ENCODE measurements around the gene LIPA.
"Not testable (repeated sequence)": the region's sequence is repeated elsewhere in the genome, so short reads cannot be mapped to it uniquely, and the experiment has no call there.

LIPA gene

DNA sequence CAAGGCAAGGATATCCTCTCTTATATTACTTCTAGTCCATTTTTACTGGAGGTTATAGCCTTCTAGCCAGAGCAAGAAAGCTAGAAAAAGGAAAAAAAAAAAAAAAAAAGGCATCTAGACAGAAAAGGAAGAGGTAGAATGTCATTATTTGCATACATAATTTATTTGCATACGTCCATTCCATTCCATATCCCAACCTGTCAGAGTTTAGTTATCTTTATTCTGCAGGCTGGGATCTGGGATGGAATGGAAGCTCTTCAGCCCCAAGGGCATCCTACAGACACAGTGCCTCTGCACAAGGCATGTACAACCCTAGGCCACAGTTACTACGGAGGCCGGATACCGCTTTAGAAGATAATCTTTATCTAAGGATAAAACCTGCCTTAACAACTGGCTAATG lies 54.1 kb downstream of the LIPA start:
- TF ChIP-seq ESRRG (CRISPR knock-in tag; IDR thresholded peaks at IDR 0.05) (no peak), ZNF565 (CRISPR knock-in tag; conservative IDR thresholded peaks at IDR 0.05; ENCODE audit: low read depth) (no peak), SNAI2 (CRISPR knock-in tag; IDR thresholded peaks at IDR 0.05) (no peak), PPARA (CRISPR knock-in tag; IDR thresholded peaks at IDR 0.05; ENCODE audit: borderline replicate concordance) (no peak), CSDC2 (CRISPR knock-in tag; IDR thresholded peaks at IDR 0.05) (no peak), BACH2 (CRISPR knock-in tag; IDR thresholded peaks at IDR 0.05; ENCODE audit: borderline replicate concordance) (no peak), CREB5 (CRISPR knock-in tag; IDR thresholded peaks at IDR 0.05; ENCODE audit: low read depth) (no peak), ZFP30 (CRISPR knock-in tag; IDR thresholded peaks at IDR 0.05) (no peak), TOX (CRISPR knock-in tag; IDR thresholded peaks at IDR 0.05; ENCODE audit: borderline replicate concordance) (no peak), ZFP3 (CRISPR knock-in tag; IDR thresholded peaks at IDR 0.05) (no peak), ISL1 (CRISPR knock-in tag; IDR thresholded peaks at IDR 0.05) (no peak), TCF4 (CRISPR knock-in tag; IDR thresholded peaks at IDR 0.05; ENCODE audit: borderline replicate concordance) (no peak), OSR1 (CRISPR knock-in tag; IDR thresholded peaks at IDR 0.05) (no peak), ZNF70 (CRISPR knock-in tag; IDR thresholded peaks at IDR 0.05) (no peak), ARNTL (CRISPR knock-in tag; IDR thresholded peaks at IDR 0.05; ENCODE audit: borderline replicate concordance, low read depth) (no peak), ZC3H10 (CRISPR knock-in tag; IDR thresholded peaks at IDR 0.05) (no peak), RARB (CRISPR knock-in tag; IDR thresholded peaks at IDR 0.05) (no peak)
- TF ChIP-seq, protein P1, sequence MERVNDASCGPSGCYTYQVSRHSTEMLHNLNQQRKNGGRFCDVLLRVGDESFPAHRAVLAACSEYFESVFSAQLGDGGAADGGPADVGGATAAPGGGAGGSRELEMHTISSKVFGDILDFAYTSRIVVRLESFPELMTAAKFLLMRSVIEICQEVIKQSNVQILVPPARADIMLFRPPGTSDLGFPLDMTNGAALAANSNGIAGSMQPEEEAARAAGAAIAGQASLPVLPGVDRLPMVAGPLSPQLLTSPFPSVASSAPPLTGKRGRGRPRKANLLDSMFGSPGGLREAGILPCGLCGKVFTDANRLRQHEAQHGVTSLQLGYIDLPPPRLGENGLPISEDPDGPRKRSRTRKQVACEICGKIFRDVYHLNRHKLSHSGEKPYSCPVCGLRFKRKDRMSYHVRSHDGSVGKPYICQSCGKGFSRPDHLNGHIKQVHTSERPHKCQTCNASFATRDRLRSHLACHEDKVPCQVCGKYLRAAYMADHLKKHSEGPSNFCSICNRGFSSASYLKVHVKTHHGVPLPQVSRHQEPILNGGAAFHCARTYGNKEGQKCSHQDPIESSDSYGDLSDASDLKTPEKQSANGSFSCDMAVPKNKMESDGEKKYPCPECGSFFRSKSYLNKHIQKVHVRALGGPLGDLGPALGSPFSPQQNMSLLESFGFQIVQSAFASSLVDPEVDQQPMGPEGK (CRISPR knock-in tag; IDR thresholded peaks at IDR 0.05; ENCODE audit: borderline replicate concordance), result no peak
- TF ChIP-seq, protein P2, sequence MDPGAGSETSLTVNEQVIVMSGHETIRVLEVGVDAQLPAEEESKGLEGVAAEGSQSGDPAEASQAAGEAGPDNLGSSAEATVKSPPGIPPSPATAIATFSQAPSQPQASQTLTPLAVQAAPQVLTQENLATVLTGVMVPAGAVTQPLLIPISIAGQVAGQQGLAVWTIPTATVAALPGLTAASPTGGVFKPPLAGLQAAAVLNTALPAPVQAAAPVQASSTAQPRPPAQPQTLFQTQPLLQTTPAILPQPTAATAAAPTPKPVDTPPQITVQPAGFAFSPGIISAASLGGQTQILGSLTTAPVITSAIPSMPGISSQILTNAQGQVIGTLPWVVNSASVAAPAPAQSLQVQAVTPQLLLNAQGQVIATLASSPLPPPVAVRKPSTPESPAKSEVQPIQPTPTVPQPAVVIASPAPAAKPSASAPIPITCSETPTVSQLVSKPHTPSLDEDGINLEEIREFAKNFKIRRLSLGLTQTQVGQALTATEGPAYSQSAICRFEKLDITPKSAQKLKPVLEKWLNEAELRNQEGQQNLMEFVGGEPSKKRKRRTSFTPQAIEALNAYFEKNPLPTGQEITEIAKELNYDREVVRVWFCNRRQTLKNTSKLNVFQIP (CRISPR knock-in tag; IDR thresholded peaks at IDR 0.05; ENCODE audit: borderline replicate concordance, low read depth), result no peak

DNA sequence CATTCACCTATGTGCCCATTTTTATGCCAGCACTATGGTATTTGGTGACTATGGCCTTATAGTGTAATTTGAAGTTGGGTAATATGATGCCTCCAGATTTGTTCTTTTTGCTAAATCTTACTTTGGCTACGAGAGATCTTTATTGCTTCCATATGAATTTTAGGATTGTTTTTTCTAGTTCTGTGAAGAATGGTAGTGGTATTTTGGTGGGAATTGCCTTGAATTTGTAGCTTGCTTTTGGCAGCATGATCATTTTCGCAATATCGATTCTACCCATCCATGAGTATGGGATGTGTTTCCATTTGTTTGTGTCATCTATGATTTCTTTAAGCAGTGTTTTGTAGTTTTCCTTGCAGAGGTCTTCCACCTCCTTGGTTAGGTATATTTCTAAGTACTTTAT lies 60.3 kb downstream of the LIPA start:
- ATAC-seq, result not testable (repeated sequence)

More for the DNA sequence above, 54.1 kb downstream of the LIPA start:
- ATAC-seq, result no peak

DNA sequence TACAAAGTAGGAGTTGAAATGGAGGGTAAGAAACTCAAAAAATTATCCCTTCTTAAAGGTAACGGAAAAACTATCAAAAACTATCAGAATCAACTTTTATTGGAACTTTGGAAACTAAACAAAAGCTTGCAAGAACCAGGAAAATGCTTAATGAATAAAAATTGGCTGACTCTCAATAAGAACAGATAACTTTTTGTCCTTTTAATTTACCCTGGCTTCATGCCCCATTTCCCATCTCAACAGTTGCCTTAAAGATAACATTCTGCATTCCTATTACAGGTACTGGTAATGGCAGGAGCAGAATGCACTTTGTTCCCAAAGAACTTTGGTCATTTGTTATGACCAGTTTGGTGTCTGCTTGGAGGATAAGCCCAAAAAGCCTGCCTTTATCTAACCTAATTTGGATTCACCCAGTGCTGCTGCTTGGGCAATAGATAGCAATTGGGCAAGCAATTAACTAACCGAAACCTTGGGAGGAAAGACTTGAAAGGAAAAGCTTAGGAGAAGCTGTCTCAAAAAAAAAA lies 62.3 kb downstream of the LIPA start:
- TF ChIP-seq ISL1 (CRISPR knock-in tag; IDR thresholded peaks at IDR 0.05) (peak; percentile 37; the same call in 1 of the 2 replicates), ZNF70 (CRISPR knock-in tag; IDR thresholded peaks at IDR 0.05) (no peak)

DNA sequence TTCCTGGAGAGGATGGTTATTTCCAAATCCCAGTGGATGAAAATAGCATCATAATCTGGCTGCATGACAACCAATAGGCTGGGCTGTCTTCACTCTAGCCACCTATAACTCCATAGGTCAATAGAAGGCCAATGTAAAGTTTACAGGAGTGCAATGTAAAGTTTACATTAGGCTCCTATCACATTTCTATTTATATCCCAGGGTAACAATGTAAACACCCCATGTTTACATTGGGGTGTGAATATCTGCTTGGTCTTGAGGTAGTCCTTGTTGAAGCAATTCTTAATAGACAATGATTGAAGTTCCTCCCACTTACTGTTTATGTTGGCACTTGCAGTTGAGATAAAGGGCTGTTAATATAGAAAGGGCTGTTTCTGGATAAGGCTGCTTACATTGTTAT lies 65.9 kb downstream of the LIPA start:
- no peak for ATAC-seq
- TF ChIP-seq, protein P1 (CRISPR knock-in tag; IDR thresholded peaks at IDR 0.05; ENCODE audit: borderline replicate concordance), result no peak
- TF ChIP-seq, protein P2 (CRISPR knock-in tag; IDR thresholded peaks at IDR 0.05; ENCODE audit: borderline replicate concordance, low read depth), result no peak
- TF ChIP-seq ZFP30 (CRISPR knock-in tag; IDR thresholded peaks at IDR 0.05) (no peak), PPARA (CRISPR knock-in tag; IDR thresholded peaks at IDR 0.05; ENCODE audit: borderline replicate concordance) (no peak), ZNF70 (CRISPR knock-in tag; IDR thresholded peaks at IDR 0.05) (no peak), ESRRG (CRISPR knock-in tag; IDR thresholded peaks at IDR 0.05) (no peak), ZFP3 (CRISPR knock-in tag; IDR thresholded peaks at IDR 0.05) (no peak), OSR1 (CRISPR knock-in tag; IDR thresholded peaks at IDR 0.05) (no peak), ZNF8 (CRISPR knock-in tag; IDR thresholded peaks at IDR 0.05) (no peak), ZC3H10 (CRISPR knock-in tag; IDR thresholded peaks at IDR 0.05) (no peak), BACH2 (CRISPR knock-in tag; IDR thresholded peaks at IDR 0.05; ENCODE audit: borderline replicate concordance) (no peak)
- TF ChIP-seq, protein P3, sequence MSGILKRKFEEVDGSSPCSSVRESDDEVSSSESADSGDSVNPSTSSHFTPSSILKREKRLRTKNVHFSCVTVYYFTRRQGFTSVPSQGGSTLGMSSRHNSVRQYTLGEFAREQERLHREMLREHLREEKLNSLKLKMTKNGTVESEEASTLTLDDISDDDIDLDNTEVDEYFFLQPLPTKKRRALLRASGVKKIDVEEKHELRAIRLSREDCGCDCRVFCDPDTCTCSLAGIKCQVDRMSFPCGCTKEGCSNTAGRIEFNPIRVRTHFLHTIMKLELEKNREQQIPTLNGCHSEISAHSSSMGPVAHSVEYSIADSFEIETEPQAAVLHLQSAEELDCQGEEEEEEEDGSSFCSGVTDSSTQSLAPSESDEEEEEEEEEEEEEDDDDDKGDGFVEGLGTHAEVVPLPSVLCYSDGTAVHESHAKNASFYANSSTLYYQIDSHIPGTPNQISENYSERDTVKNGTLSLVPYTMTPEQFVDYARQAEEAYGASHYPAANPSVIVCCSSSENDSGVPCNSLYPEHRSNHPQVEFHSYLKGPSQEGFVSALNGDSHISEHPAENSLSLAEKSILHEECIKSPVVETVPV (CRISPR knock-in tag; IDR thresholded peaks at IDR 0.05), result no peak

More for the DNA sequence above, 62.3 kb downstream of the LIPA start:
- ATAC-seq, result no peak
